Smooth muscle cell (in vitro differentiated cells): ENCODE results near the gene MRPL33. TPM values are rescaled to one million over a fixed set of nuclear protein-coding genes. Genes with fewer than 3 reads are reported as not detected.
A peak's percentile ranks its signal among the peaks of the same experiment; 100 is the strongest.

Experiments used
- DNase-seq: peaks from one replicate; lab custom pipeline; 2025; ENCODE audit not compliant: unreplicated experiment; lab: John Stamatoyannopoulos, UW
- H2AFZ ChIP-seq: fragments of 200-600 bp; sonication (generic); 2 replicates; pipeline ENCODE4 v1.6.0; 2016; ENCODE audit warnings: antibody characterized with exemption, low read depth, mild to moderate bottlenecking
- H3F3A ChIP-seq: fragments of 200-600 bp; sonication (generic); 2 replicates; pipeline ENCODE4 v1.6.0; 2017; ENCODE audit warnings: antibody characterized with exemption, low read depth
- H3K27ac ChIP-seq: fragments of 200-600 bp; sonication (generic); 2 replicates; pipeline ENCODE4 v1.5.1; 2016; ENCODE audit warnings: low read depth, mild to moderate bottlenecking
- H3K27me3 ChIP-seq: fragments of 200-600 bp; sonication (generic); 2 replicates; pipeline ENCODE4 v1.6.1; 2016; ENCODE audit warnings: low read depth, mild to moderate bottlenecking
- H3K36me3 ChIP-seq: fragments of 200-600 bp; sonication (generic); 2 replicates; pipeline ENCODE4 v1.5.1; 2016; ENCODE audit warnings: low read depth
- H3K4me1 ChIP-seq: fragments of 200-600 bp; sonication (generic); 2 replicates; pipeline ENCODE4 v1.5.1; 2016; ENCODE audit warnings: low read depth
- H3K4me2 ChIP-seq: fragments of 200-600 bp; sonication (generic); 2 replicates; pipeline ENCODE4 v1.6.0; 2016; ENCODE audit warnings: mild to moderate bottlenecking
- H3K4me3 ChIP-seq: fragments of 200-600 bp; sonication (generic); 2 replicates; pipeline ENCODE4 v1.5.1; 2016; ENCODE audit warnings: mild to moderate bottlenecking
- H3K79me2 ChIP-seq: fragments of 200-600 bp; sonication (generic); 2 replicates; pipeline ENCODE4 v1.6.0; 2016; ENCODE audit warnings: low read depth, mild to moderate bottlenecking
- H3K9ac ChIP-seq: fragments of 200-600 bp; sonication (generic); 2 replicates; pipeline ENCODE4 v1.6.0; 2016; ENCODE audit warnings: low read depth
- H3K9me3 ChIP-seq: fragments of 200-600 bp; sonication (generic); replicated peaks from 2 replicates; pipeline ENCODE4 v1.5.1; 2016; ENCODE audit warnings: low read depth
- H4K20me1 ChIP-seq: fragments of 200-600 bp; sonication (generic); 2 replicates; pipeline ENCODE4 v1.6.0; 2016; ENCODE audit warnings: low read depth
- WGBS: methylation state at CpG from one replicate; pipeline ENCODE4 v1.1.7; 2016; ENCODE audit warnings: low lambda C conversion rate; 5-methylcytosine and 5-hydroxymethylcytosine counted together
- polyA plus RNA-seq: library from polyadenylated mRNA; unstranded; fragments of >200 nt; fragmentation: Nextera tagmentation; extraction: Ambion mirVana; gene quantifications from 2 replicates; pipeline ENCODE4 v1.2.1, GENCODE V29; 2016
- total RNA-seq: library from RNA; depleted of rRNA; stranded (reverse); fragments of >200 nt; gene quantifications from 2 replicates; pipeline ENCODE4 v1.2.3, GENCODE V29; 2014
- TF ChIP-seq, protein P1 (sequence below): fragments of 200-600 bp; sonication (generic); IDR thresholded peaks from 2 replicates; pipeline ENCODE4 v1.5.1; 2017; ENCODE audit warnings: borderline replicate concordance, mild to moderate bottlenecking, antibody characterized with exemption; ENCODE audit not compliant: insufficient read depth, poor library complexity, severe bottlenecking

MRPL33 gene
- total RNA-seq = 94.5 and 142 TPM in 2 replicates
- polyA plus RNA-seq = 192 and 193 TPM in 2 replicates

DNA sequence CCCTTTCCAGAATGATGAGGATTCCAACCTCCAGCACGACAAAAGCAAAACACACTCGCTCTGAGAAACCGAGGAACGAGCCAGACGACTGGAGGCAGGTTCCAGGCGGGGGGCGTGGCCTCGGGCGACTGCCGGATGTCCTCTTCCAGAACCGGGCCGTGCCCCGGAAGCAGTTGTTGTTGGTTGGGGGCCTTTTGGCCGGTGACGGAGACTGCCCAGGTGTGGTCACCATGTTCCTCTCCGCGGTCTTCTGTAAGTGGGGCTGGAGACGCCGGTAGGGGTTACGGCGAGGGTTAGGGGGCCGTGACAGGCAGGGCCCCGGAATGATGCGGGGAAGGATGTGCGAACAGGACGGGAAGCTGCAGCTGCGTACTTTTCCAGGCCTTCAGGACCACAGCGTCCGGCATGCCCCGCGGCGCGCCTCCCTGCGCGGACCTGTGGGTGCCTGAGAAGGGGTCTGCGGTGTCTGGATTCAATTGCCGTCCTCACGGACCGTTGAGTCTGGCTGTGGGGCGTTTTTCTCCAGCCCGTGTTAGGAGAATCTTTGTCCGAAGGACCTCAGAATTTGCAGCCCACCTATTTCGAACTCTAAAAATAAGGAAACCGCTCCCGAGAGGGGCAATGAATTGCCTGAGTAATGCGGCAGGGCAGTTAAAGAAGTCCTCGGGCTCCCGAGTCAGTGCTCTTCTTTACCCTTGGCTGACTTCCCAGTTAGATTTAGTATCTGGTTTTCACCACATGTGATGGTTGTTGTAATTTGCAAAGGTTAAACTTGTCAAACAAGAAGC lies at the start of gene MRPL33:
Gene MRPL33, plus strand, starts transcription at position 172 of the 788 bp plus-strand sequence. Its CDS starts 59 bp downstream, at position 231.
- Histone ChIP-seq H3K4me3 (peak within 1 kb of the TSS; percentile 74), H3K79me2 (peaks cover 51% of the 10 kb centered on the region), H2AFZ (peak within 1 kb of the TSS; percentile 91), H3K4me2 (peak within 1 kb of the TSS; percentile 89), H3K9me3 (no peaks in the 10 kb centered on the region), H3K4me1 (peaks cover 19% of the 10 kb centered on the region), H3F3A (no peaks in the 10 kb centered on the region), H3K27me3 (no peaks in the 10 kb centered on the region), H4K20me1 (peaks cover 6% of the 10 kb centered on the region), H3K9ac (peak within 1 kb of the TSS; percentile 84), H3K36me3 (no peaks in the 10 kb centered on the region), H3K27ac (peak within 1 kb of the TSS; percentile 65)
- peak; percentile 74 for DNase-seq
- TF ChIP-seq, protein P1, sequence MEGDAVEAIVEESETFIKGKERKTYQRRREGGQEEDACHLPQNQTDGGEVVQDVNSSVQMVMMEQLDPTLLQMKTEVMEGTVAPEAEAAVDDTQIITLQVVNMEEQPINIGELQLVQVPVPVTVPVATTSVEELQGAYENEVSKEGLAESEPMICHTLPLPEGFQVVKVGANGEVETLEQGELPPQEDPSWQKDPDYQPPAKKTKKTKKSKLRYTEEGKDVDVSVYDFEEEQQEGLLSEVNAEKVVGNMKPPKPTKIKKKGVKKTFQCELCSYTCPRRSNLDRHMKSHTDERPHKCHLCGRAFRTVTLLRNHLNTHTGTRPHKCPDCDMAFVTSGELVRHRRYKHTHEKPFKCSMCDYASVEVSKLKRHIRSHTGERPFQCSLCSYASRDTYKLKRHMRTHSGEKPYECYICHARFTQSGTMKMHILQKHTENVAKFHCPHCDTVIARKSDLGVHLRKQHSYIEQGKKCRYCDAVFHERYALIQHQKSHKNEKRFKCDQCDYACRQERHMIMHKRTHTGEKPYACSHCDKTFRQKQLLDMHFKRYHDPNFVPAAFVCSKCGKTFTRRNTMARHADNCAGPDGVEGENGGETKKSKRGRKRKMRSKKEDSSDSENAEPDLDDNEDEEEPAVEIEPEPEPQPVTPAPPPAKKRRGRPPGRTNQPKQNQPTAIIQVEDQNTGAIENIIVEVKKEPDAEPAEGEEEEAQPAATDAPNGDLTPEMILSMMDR = no peak
- under 1% methylated on average over 48 of the region's 48 CpGs for WGBS

DNA sequence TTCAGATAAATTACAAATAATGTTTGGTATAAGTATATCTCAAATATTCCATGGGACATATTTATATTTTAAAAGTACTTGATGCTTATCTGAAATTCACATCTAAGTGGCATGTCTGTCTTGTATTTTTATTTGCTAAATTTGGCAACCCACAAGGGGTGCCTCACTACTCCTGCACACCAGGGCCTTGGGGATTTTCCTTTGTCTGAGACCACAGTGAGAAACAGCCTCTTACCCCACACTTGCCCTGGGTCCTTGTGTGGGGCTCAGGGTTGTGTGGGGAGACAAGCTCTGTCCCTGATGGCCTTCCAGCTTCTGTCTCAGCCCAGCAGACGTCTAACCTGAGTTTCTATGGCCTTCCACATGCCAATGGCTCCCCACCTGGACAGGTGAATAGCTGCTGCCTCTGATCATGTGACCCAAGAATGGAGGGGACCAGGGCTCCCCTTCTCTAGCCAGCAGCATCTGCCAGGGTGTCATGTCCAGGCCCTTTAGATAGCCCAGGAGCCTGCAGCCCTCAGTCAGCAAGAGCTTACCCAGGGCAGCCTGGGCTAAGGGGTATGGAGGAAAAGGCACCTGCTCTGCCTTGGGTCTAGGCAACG lies 49.5 kb upstream of the MRPL33 start:
- 79% methylated on average over 2 of the region's 2 CpGs for WGBS

DNA sequence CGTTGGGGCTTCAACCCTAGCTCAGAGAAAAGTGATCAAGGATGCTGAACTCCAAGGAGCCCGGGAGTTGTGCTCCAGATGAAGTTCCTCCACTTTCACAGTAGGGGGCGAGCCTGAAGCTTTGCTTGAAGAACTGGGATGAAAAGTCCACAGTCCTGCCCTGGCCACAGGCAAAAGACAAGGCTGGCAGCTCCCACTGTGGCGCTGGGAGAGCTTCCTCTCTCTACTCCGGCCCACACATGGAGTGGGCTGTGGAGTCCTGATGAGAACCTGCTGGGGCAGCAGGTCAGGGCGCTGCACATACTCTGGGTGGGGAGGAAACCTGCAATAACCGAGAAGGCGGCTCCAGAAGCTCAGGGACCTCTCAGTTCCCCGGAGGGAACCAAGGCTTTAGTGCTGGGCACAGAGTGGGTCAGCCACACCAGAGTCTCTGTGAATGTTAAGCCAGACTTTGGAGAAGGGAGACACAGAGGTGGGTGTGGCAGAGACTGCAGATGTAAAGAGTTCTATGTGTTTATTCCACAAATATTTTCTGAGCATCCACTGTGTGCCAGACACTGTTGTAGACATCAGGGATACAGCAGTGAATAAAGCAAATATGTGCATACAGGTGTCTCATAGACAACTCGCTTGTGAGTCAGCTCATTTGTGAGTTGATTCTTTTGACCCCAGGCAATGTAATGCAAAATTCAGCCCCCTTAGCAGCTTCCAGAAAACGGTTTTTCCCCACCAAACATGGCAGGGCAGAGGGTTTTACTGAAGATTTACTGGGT lies 48.0 kb upstream of the MRPL33 start:
- Histone ChIP-seq H3K4me2 (no peak overlapping the region), H3K4me3 (no peak overlapping the region), H3K79me2 (no peaks in the 10 kb centered on the region), H4K20me1 (no peaks in the 10 kb centered on the region), H3K9me3 (no peaks in the 10 kb centered on the region), H3K4me1 (peaks cover 12% of the 10 kb centered on the region), H3K36me3 (no peaks in the 10 kb centered on the region), H3K27ac (no peak overlapping the region), H3F3A (peaks cover 6% of the 10 kb centered on the region), H2AFZ (no peak overlapping the region), H3K9ac (no peak overlapping the region), H3K27me3 (no peaks in the 10 kb centered on the region)
- no peak for DNase-seq
- 44% methylated on average over 11 of the region's 11 CpGs for WGBS
- TF ChIP-seq, protein P1 = peak; percentile 70

More for the DNA sequence above, 49.5 kb upstream of the MRPL33 start:
- Histone ChIP-seq H3K27ac (no peak overlapping the region), H2AFZ (no peak overlapping the region), H3F3A (peaks cover 6% of the 10 kb centered on the region), H3K4me3 (no peak overlapping the region), H3K79me2 (no peaks in the 10 kb centered on the region), H3K9ac (no peak overlapping the region), H3K36me3 (no peaks in the 10 kb centered on the region), H3K9me3 (no peaks in the 10 kb centered on the region), H4K20me1 (no peaks in the 10 kb centered on the region), H3K4me2 (no peak overlapping the region), H3K4me1 (peaks cover 12% of the 10 kb centered on the region), H3K27me3 (no peaks in the 10 kb centered on the region)
- TF ChIP-seq, protein P1 = no peak
- DNase-seq = no peak
